COR-L47 (cell line): ENCODE data around the gene KDM5B.
A peak's percentile ranks its signal among the peaks of the same experiment; 100 is the strongest.
"Not testable (repeated sequence)": the region's sequence is repeated elsewhere in the genome, so short reads cannot be mapped to it uniquely, and the experiment has no call there.

Experiments used
- DNase-seq: peaks from one replicate; lab custom pipeline; 2025; lab: John Stamatoyannopoulos, UW

Gene KDM5B

DNA sequence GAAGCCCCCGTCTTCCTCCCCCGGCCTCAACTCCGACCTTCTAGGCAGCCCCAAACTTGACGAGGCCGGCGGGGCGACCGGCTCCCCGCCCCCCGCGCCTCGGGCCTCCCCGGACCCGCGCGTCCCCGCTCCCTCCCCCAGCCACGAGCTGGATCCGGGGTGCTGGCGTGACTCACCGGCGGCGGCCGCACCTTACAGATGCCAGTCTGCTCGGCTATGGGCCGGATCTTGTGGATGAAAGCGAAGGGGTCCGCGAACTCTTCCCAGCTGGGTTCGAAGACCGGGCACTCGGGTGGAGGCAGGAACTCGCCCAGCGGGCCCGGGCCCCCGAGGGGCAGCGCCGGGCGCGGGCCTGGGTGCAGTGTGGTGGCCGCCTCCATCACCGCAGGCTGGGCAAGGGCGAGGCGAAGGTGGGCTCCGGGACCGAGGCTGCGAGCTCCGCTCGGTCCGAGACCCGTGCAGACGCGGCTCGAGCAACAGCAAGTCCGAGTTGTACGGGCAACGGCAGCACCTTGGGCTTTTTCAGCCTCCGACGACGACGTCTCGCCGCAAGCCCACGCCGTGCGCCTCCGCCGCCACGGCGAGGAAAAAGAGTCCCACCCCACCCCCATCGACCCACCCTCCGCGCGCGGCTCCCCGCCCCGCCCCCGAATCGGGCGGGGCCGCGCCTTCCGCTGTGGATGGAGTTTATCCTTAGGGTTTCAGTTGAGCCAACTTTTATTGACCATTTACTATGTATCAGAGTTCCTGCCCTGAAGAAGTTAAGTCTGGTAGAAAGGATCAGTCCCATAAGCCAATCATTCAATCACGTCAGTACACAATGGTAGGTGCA, at the start of gene KDM5B:
Gene KDM5B (minus strand): TSS at position 496 of the 832 bp plus-strand sequence. CDS start 116 bp downstream, at position 380.
- peak; percentile 36 for DNase-seq

DNA sequence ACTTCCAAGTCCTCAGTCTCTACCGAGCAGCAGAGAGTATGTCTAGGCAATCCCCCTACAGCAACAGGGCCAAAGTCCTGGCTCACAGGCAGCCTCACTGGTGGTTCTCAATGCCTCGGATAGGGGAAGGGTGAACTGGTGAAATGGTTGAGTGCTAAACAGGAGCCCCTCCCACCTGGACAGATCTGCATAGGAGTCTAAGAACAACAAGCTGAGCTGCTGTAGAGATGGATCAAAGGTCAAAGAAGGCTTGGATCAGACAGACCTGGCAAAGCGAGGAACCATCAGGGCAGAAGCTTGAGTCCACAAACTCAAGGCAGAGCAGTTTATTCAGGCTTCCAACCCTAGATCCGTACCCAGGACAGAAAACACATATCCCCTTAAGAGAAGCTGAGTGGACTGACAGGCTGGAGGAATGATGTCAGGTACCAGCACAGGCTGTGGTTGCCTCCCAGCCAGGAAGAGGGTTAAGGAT, 49.0 kb upstream of the KDM5B start:
- no peak for DNase-seq

DNA sequence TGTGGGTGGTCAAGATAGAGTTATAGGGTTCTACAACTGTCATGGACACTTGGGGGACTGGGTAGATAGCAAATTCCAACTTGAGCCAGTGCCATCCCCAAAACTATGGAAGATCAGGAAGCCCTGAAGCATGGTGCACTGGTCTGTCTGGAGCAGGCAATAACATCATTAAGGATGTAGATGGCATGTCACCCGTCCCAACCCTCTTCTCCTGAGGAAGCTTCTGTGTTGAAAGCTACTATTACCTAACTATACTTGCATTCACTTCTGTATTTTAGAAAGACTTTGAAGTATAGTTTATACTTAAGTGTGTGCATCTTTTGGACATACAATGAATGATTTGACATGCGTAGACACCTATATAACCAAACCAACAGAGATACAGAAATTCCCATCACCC, 47.8 kb upstream of the KDM5B start:
- no peak for DNase-seq

DNA sequence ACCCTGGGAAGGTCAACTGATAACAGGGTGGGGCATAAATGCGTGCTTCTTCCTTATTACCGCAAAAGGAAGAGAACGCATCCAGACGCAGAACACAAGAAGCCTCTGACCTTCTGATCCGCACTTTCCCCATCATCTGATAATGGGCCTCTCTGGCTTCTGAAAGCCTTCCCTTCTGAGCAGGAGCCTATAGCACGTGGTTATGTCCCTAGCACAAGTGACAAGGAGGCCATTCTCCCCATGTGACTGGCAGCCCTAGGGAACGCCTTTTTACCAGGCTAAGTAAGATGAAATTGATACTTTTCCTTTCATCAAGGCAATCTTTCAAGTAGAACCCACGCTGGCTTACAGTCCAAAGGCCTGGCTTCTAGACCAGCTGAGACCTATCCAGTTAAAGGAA, 46.6 kb upstream of the KDM5B start:
- no peak for DNase-seq

DNA sequence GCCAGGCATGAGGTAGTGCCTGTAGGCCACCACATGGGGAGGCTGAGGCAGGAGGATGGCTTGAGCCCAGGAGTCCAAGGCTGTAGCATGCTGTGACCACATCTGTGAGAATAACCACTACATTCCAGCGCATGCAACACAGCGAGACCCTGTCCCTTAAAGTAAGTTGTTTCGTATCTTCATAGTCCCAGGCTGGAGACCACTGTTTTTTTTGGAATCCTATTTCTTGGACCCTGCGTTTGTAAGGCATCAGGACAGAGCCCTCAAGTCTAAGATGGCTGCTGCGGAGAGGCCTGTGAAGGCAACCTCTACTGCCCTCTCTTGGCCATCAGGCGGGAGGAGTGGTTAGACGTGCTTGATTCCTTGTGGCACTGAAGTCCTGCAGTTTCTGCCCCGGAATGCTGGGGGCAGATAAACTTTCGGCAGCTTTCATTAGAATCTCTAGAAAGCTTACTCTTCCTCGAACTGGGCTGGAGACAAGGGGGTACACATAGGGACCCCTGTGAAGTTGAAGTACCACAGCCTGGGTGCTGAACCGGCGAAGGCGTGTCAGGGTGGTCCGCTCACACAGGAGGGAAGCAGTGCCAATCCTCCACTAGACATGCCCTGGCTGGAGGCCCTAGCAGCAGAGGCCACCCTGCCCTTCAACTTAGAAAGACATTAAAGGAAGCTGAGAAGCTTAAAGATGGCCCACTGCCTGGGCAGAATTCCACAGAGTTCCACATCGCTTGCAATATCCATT, 44.1 kb upstream of the KDM5B start:
- DNase-seq, result peak; percentile 28

DNA sequence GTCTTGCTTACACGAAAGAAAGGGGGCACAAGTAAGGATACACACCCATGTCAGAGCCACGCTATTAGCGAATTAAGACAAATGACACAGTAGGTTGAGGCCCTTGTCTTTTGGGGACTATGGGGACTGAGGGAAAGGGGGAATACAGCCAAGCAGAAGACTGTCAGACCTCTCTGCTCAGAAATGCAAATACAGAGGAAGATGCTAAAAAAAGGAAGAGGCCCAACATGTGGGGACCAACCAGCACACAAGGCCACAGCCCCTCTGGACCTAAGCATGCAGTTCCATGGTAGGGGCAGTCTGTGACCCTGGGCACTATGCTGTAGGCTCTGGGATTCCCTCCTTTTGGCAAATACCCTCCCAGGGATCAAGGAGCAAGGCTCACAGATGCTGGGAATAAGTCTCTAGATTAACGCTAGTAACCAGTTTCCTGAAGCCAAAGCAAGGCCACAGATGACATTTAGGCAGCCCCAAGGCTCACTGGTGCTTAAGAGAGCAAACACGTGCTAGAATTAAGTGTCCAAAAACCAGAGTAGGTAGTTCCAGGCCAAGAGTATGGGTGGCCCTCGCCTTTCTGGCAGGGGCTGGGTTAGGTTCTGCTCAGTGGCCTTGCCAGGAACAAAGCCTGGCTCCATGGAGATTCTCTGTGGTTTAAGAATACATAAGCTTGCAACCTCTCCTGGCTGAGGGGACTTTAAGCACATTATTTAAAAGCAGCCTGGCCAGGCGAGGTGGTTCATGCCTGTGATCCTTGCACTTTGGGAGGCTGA, 42.6 kb upstream of the KDM5B start:
- no peak for DNase-seq

DNA sequence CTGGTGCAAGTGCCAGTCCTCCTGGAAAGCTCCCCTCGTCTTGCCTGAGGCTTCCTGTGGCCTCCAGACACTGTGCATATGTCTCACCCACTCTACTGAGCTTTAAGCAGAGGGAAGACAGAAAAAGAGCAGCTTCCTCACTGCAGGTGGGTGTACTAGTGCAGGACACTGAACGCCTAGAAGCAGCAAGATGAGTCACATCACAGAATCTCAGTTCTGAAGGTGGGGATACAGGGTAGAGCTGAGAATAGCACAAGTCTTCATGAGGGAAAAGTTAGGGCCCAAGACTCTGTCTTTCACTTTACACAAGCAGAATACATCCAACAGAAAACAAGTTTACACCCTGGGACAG, 39.9 kb upstream of the KDM5B start:
- no peak for DNase-seq

DNA sequence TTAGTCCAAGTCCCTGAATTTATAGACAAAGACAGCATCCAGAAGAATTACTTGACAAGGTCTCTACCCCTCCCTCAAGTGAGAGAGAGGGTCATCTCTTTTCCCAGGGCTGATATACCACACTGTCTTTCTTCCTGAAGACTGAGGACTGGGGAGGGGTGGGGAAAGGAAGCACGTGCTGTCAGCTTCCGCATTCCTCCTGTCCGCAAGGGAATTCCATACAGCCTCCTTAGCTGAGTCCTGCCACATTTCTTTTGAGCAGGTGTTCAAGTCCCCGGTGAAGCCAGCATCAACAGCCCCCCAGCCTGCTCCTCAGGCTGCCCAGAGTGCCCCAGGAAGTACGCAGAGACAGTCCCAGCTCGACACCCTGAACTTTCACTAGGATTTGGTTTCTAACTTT, 36.7 kb upstream of the KDM5B start:
- DNase-seq, result no peak

DNA sequence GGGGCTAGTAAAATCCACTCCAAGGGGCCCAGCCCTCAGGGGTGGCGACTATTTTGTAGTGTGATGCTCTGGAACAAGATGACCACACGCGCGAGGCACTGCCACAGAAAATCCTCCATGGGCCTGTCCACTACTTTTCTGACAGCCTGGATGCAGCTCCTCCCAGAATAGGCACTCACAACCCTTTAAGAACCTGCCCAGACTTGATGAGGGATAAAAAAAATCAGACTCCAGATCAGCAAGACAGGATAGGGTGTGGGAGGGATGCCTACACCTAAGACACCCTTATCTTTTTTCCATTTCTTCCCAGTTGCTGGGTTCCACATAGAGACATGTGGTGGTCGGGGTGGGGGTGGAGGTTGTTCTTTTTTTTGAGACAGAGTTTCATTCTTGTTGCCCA, 36.0 kb upstream of the KDM5B start:
- no peak for DNase-seq

DNA sequence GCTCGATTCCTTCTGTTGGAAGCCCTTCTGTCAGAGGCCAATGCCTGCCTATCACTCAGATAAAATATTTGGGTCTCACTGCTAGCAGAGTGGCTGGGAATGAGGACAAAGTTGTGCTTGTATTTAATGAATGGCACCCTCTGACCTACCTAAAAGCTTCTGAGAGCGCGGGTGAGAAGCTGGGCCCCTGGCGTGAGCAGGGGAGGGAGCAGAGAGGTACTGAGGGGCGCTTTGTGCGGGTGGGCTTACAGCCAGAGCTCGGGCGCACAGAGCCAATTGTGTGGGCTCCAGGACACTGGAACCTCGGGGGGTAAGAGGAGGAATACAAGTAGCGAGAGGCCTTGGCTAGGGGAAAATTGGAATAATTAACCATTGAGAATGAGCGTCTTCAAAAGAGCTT, 34.9 kb upstream of the KDM5B start:
- DNase-seq, result no peak

DNA sequence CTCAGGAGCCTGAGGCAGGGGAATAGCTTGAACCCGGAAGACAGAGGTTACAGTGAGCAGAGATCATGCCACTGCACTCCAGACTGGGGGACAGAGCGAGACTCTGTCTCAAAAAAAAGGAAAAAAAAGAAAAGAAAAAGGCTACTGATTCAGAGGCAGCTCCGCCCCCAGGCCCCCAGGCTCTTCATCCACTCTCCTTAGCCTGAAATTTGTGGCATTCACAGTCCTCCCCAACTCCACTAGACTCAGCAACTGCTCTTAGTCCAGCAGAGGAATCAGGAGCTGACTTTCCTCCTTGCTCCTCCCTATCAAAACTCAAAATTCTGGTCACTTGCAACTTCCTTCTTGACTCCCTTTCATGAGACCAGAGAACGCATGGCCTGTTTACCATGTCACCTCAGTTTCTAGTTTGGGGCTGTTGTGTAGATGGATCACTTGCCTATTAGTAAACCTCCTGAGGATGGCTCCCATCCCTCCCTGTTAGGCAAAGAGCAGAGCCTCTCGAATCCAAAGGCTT, 29.6 kb upstream of the KDM5B start:
- DNase-seq, result no peak

DNA sequence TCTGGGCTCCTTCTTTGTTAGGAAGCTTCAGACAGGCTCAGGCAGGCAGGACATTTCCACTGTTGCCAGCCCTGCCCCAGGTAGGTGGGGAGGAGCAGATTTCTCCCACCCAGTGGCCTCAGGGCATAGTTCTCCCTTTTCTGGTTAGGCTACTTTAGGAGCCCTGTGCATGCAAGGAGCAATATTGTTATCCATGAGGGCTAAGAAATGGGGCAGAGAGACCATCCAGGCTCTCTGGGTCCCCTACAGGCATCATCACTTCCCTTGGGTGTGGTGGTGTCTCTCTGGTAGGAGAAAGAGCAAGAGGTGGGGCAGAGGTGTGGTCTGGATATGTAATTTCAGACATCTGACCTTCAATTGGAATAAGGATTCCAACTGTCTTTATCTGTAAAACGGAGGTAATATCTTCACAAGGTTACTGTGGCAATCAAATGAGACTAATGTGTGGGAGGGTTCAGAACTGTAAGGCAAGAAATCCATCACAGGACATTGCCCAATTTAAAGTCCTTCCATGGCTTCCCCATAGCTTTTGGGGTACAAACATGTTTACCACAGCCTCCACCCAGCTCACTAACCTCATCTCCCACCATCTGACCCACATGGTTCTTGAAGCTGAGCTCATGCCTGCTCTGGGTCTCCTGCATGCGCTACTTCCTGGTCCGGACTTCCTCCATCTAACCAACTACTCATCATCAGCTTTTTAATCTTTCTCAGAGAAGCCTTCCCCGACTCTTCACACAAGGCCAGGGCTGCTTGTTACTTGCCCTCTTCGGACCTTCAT, 28.6 kb upstream of the KDM5B start:
- DNase-seq, result no peak

DNA sequence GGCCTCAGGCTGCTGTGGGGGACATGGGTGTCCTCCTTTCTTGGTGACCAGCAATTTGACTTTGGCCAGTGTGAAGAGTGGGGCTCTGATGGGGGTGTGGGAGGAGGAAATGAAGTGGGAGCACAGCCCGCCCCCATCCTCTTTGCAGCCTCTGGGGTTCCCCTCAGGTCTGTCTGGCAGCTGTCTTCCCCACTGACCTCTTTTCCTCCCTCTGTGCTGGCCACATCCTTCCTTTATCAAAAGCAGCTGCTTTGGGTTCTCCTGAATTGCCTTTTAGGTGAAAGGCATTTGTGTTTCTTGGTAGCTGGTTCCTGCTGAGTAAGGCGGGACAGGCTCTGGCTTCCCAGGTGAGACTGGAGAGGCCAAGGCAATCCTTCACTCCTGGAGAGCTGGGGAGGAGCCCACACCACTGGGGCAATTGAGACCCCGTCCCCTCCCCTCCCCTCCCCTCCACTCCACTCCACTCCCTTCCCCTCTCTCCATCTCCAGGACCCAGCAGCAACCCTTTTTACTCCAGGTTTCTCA, 27.4 kb upstream of the KDM5B start:
- no peak for DNase-seq

DNA sequence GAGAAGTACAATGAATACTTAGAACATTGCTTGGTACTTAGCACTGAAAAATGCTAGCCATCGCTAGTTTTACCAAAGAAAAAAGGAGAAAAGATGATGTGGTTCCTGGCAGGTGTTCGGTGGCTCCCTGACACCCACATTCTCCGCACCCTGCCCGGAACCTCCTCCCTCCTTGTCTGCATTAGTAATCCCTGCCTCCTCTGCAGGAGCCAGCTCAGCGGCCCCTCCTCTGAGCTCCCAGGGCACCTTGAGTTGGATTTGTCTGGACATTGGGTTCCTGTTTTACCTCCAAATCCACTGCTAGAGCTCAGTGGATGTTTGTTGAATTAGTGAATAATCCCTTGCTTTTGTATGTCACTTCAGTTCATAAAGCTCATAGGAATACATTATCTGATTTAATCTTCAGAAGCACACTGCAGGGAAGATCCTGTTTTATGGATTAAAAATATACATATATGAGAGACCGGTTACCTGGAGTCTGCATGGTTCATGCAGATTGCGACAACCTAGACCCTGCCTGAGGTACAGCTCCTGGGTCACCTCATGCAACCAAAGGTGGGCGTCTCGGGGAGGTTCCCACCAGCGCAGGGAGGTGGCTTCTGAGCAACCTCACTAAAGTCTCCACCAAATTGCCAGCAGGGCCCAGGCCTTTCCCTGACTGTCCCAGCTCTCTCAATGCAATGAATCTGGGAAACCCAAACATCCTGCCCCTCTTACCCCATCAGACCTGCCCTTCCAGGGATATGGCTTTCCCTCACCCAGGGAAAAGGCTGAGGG, 26.7 kb upstream of the KDM5B start:
- DNase-seq, result no peak

DNA sequence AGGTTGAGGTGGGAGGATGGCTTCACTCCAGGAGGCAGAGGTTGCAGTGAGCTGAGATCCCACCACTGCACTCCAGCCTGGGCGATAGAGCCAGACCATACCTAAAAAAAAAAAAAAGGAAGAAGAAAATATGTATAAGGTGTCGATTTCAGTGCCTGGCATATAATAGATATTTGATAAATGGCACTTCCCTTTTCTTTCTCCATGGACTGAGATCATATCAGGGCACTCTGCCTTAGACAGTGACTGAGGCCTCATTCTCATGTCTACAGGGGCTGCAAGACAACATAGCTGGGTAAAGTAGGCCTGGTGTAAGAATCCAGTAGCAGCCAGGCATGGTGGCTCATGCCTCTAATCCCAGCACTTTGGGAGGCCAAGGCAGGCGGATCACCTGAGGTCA, 23.7 kb upstream of the KDM5B start:
- DNase-seq, result no peak

DNA sequence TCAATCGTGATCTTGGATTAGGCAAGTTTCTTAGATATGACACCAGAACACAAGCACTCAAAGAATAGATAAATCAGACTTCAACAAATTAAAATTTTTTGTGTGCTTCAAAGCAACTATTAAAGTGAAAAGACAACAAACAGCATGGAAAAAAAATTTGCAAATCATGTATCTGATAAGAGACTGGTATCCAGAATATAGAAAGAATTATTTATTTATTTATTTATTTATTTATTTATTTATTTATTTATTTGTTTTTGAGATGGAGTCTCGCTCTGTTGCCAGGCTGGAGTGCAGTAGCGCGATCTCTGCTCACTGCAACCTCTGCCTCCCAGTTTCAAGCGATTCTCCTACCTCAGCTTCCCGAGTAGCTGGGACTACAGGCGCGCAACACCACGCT, 21.0 kb upstream of the KDM5B start:
- not testable (repeated sequence) for DNase-seq

DNA sequence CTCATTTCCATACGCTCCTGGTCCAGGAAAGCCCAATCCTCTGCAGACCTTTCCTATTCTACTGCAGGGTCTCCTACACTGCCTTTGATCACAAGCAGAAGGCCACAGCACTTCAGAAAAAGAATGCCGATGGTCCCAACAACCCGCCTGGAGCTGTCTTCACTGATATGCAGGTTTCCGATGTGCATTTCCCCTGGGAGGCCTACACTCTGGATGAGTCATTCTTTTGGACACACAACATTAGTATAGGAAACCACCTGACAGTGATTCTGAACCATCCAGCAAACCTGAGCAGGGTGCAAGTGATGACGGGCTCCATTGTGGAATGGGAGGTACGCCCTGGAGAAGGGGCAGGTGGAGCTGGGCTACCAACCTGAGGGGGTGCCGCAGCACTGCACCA, 17.5 kb upstream of the KDM5B start:
- no peak for DNase-seq

DNA sequence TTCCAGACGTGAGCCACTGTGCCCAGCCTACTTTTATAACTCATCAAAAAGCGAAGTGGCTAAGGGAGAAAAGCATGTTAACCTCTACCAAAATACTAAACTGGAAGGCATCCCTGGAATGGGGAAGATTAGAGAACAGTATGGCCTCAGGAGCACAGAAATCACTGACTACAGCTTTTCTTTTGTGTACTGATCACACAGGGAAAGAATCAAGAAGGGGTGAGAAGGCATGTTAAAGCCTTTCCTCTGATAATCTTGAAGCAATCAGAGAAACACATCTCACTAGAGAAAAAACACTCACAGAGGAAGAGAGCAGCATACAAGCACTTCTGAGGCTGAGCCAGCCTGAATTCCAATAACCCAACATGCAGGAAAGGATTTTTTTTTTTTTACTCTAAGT, 13.2 kb upstream of the KDM5B start:
- DNase-seq, result no peak

DNA sequence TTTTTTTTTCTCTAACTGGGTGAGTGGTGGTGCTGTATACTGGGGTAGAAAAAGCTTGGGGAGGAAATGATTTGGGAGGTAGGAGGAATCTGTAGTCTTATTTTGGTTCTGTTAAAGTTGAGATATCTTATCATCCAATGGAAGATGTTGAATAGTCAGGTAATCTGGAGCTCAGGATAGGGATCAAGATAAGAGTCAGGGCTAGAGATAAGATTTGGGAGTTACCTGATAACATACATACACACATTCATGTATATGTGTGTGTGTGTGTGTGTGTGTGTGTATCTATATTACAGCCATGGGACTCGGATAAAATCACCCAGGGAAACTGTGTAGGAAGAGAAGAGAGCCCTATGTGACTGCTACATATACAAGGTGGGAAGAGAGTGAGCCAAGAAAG, 10.6 kb upstream of the KDM5B start:
- DNase-seq, result no peak

DNA sequence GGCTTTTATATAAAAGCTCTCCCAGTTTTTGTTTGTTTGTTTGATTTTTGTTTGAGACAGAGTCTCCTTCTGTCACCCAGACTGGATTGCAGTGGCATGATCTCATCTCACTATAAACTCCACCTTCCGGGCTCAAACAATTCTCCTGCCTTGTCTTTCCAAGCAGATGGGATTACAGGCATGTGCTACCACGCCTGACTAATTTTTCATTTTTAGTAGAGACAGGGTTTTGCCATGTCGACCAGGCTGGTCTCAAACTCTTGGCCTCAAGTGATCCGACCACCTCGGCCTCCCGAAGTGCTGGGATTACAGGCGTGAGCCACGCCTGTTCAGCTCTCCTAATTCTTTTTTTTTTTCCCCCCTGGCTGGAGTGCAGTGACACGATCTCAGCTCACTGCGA, 6.9 kb upstream of the KDM5B start:
- no peak for DNase-seq
